ENCODE results near the gene PYGO1.
A peak's percentile ranks its signal among the peaks of the same experiment; 100 is the strongest.

Gene PYGO1

GRCh38 chr15:55588070-55588814 lies at the start of gene PYGO1:
Gene PYGO1 (minus strand): TSS chr15:55588345. CDS start chr15:55587883, 462 bp downstream.
- in situ Hi-C loops (cut with HindIII; ENCODE audit: low sequenced_read_pairs), result no loop called here
- TF ChIP-seq CTCF (IDR thresholded peaks at IDR 0.05; ENCODE audit: low read depth, low read length), result no peak
- peak within 1 kb of the TSS; percentile 65 for H3K4me3 ChIP-seq (ENCODE audit: low read depth, low read length)
- DNase-seq (ENCODE audit: low read depth, low spot score), result peak; percentile 74

- no peak for DNase-seq (ENCODE audit: low read depth, low spot score)
- TF ChIP-seq CTCF (IDR thresholded peaks at IDR 0.05; ENCODE audit: low read depth, low read length), result no peak
- no peak overlapping the region for H3K4me3 ChIP-seq (ENCODE audit: low read depth, low read length)
- in situ Hi-C loops (cut with HindIII; ENCODE audit: low sequenced_read_pairs), result no loop called here
Observed at GRCh38 chr15:55637086-55637485, 48.9 kb upstream of the PYGO1 start.

GRCh38 chr15:55633731-55634130 lies 45.6 kb upstream of the PYGO1 start:
- H3K4me3 ChIP-seq (ENCODE audit: low read depth, low read length), result no peak overlapping the region
- DNase-seq (ENCODE audit: low read depth, low spot score), result no peak
- in situ Hi-C loops (cut with HindIII; ENCODE audit: low sequenced_read_pairs), result no loop called here
- TF ChIP-seq CTCF (IDR thresholded peaks at IDR 0.05; ENCODE audit: low read depth, low read length), result no peak

- H3K4me3 ChIP-seq (ENCODE audit: low read depth, low read length), result no peak overlapping the region
- TF ChIP-seq CTCF (IDR thresholded peaks at IDR 0.05; ENCODE audit: low read depth, low read length), result no peak
- in situ Hi-C loops (cut with HindIII; ENCODE audit: low sequenced_read_pairs), result no loop called here
- no peak for DNase-seq (ENCODE audit: low read depth, low spot score)
Observed at GRCh38 chr15:55632434-55632833, 44.3 kb upstream of the PYGO1 start.

GRCh38 chr15:55630858-55631257 lies 42.7 kb upstream of the PYGO1 start:
- H3K4me3 ChIP-seq (ENCODE audit: low read depth, low read length), result no peak overlapping the region
- no peak for TF ChIP-seq CTCF (IDR thresholded peaks at IDR 0.05; ENCODE audit: low read depth, low read length)
- in situ Hi-C loops (cut with HindIII; ENCODE audit: low sequenced_read_pairs), result no loop called here
- DNase-seq (ENCODE audit: low read depth, low spot score), result no peak

- no peak overlapping the region for H3K4me3 ChIP-seq (ENCODE audit: low read depth, low read length)
- no peak for TF ChIP-seq CTCF (IDR thresholded peaks at IDR 0.05; ENCODE audit: low read depth, low read length)
- in situ Hi-C loops (cut with HindIII; ENCODE audit: low sequenced_read_pairs), result no loop called here
- DNase-seq (ENCODE audit: low read depth, low spot score), result no peak
Observed at GRCh38 chr15:55628369-55628730, 40.2 kb upstream of the PYGO1 start.
